Liver (tissue), 9 donors: Measurements from ENCODE around the gene PUS3. TPM values are rescaled to one million over a fixed set of nuclear protein-coding genes. Genes with fewer than 3 reads are reported as not detected.

Experiments
- DNase-seq: peaks from one replicate; pipeline ENCODE4 v3.0.0-alpha.2; 2017; ENCODE audit warnings: low spot score
- H3K27ac ChIP-seq, 2 donors: one replicate each; pipeline ENCODE4 v1.7.0; 2013; ENCODE audit warnings: inconsistent platforms in 2 of 2, low read length in 2 of 2, control low read depth in 1 of 2, low read depth in 1 of 2, mild to moderate bottlenecking in 1 of 2
- H3K27me3 ChIP-seq, 4 donors: one replicate each; pipeline versions ENCODE4 v1.6.1 to v1.7.0; 2013; ENCODE audit warnings: low read length in 3 of 4, inconsistent platforms in 1 of 4, mild to moderate bottlenecking in 1 of 4, moderate library complexity in 1 of 4; ENCODE audit not compliant: control insufficient read depth in 4 of 4, insufficient read depth in 4 of 4
- H3K36me3 ChIP-seq, 4 donors: one replicate each; pipeline versions ENCODE4 v1.6.1 to v1.7.0; 2013; ENCODE audit warnings: low read length in 3 of 4, mild to moderate bottlenecking in 3 of 4, low read depth in 1 of 4, moderate library complexity in 1 of 4; ENCODE audit not compliant: control insufficient read depth in 4 of 4, insufficient read depth in 3 of 4
- H3K4me1 ChIP-seq, 4 donors: one replicate each; pipeline versions ENCODE4 v1.6.1 to v1.7.0; 2013; ENCODE audit warnings: low read length in 3 of 4, mild to moderate bottlenecking in 3 of 4, moderate library complexity in 1 of 4; ENCODE audit not compliant: control insufficient read depth in 4 of 4, insufficient read depth in 4 of 4
- H3K4me3 ChIP-seq, 3 donors: one replicate each; pipeline versions ENCODE4 v1.6.1 to v1.7.0; 2013; ENCODE audit warnings: low read length in 3 of 3, control low read depth in 1 of 3, low read depth in 1 of 3, mild to moderate bottlenecking in 1 of 3
- H3K9ac ChIP-seq, 2 donors: one replicate each; pipeline ENCODE4 v1.7.0; 2013; ENCODE audit warnings: low read length in 2 of 2, mild to moderate bottlenecking in 2 of 2, moderate library complexity in 2 of 2, control low read depth in 1 of 2, low read depth in 1 of 2
- H3K9me3 ChIP-seq, 4 donors: one replicate each; pipeline versions ENCODE4 v1.6.1 to v1.7.0; 2013; ENCODE audit warnings: low read length in 3 of 4; ENCODE audit not compliant: control insufficient read depth in 4 of 4
- ATF3 ChIP-seq: IDR thresholded peaks from 2 replicates; pipeline ENCODE4 v1.6.1; 2016; ENCODE audit warnings: antibody characterized with exemption
- CTCF ChIP-seq: fragments of 150-350 bp; IDR thresholded peaks from 2 replicates; pipeline ENCODE4 v1.5.1; 2017; ENCODE audit warnings: improper control_type of control experiment, low read depth, low read length; ENCODE audit not compliant: missing input control
- EGR1 ChIP-seq, 2 donors: IDR thresholded peaks; 2 replicates each; pipeline ENCODE4 v1.6.1; 2016 to 2018; ENCODE audit warnings: antibody characterized with exemption in 2 of 2, low read depth in 2 of 2
- FOXA1 ChIP-seq: IDR thresholded peaks from 2 replicates; pipeline ENCODE4 v1.6.1; 2016; ENCODE audit warnings: antibody characterized with exemption
- FOXA2 ChIP-seq: IDR thresholded peaks from 2 replicates; pipeline ENCODE4 v1.6.1; 2016; ENCODE audit warnings: antibody characterized with exemption
- GABPA ChIP-seq, 2 donors: IDR thresholded peaks in 1 of 2; conservative IDR thresholded peaks in 1 of 2; 2 replicates each; pipeline ENCODE4 v1.6.1; 2016; ENCODE audit warnings: antibody characterized with exemption in 2 of 2, mild to moderate bottlenecking in 1 of 2, moderate library complexity in 1 of 2
- HNF4A ChIP-seq, 2 donors: conservative IDR thresholded peaks; 2 replicates each; pipeline ENCODE4 v1.6.1; 2016; ENCODE audit warnings: antibody characterized with exemption in 2 of 2, mild to moderate bottlenecking in 2 of 2
- HNF4G ChIP-seq: IDR thresholded peaks from 2 replicates; pipeline ENCODE4 v1.6.1; 2016; ENCODE audit warnings: antibody characterized with exemption
- JUND ChIP-seq, 2 donors: IDR thresholded peaks; 2 replicates each; pipeline ENCODE4 v1.6.1; 2016; ENCODE audit warnings: antibody characterized with exemption in 2 of 2
- NR2F2 ChIP-seq: IDR thresholded peaks from 2 replicates; pipeline ENCODE4 v1.6.1; 2016; ENCODE audit warnings: antibody characterized with exemption
- RAD21 ChIP-seq, 2 donors: IDR thresholded peaks; 2 replicates each; pipeline ENCODE4 v1.6.1; 2016; ENCODE audit warnings: antibody characterized with exemption in 2 of 2, mild to moderate bottlenecking in 2 of 2
- REST ChIP-seq: IDR thresholded peaks from 2 replicates; pipeline ENCODE4 v1.6.1; 2016; ENCODE audit warnings: antibody characterized with exemption, mild to moderate bottlenecking
- RXRA ChIP-seq, 2 donors: IDR thresholded peaks; 2 replicates each; pipeline ENCODE4 v1.6.1; 2017 to 2018; ENCODE audit warnings: antibody characterized with exemption in 2 of 2, mild to moderate bottlenecking in 1 of 2
- SP1 ChIP-seq: IDR thresholded peaks from 2 replicates; pipeline ENCODE4 v1.6.1; 2018; ENCODE audit warnings: antibody characterized with exemption, mild to moderate bottlenecking
- YY1 ChIP-seq: IDR thresholded peaks from 2 replicates; pipeline ENCODE4 v1.6.1; 2016; ENCODE audit warnings: antibody characterized with exemption, mild to moderate bottlenecking
- ZBTB33 ChIP-seq: IDR thresholded peaks from 2 replicates; pipeline ENCODE4 v1.6.1; 2016; ENCODE audit warnings: antibody characterized with exemption
- WGBS: extraction: QIAGEN DNeasy Blood & Tissue Kit; methylation state at CpG from one replicate; pipeline ENCODE4 v1.1.7; 2013; 5-methylcytosine and 5-hydroxymethylcytosine counted together
- polyA plus RNA-seq, 2 donors: library from polyadenylated mRNA; stranded (reverse) in 1 of 2; unstranded in 1 of 2; fragments of 200-250 nt in 1 of 2; fragments of >200 nt in 1 of 2; fragmentation: Nextera tagmentation in 1 of 2; extraction: Ambion mirVana in 1 of 2; gene quantifications; one replicate each; pipeline versions ENCODE4 v1.2.1 to v1.2.3, GENCODE V29; 2013 to 2015
- total RNA-seq, 2 donors: library from RNA; depleted of rRNA; stranded (reverse); fragments of >200 nt; gene quantifications; one replicate each; pipeline ENCODE4 v1.2.3, GENCODE V29; 2014
- TF ChIP-seq, protein P1 (sequence below): IDR thresholded peaks from 2 replicates; pipeline ENCODE4 v1.6.1; 2016; ENCODE audit warnings: antibody characterized with exemption
- donor health status: healthy.
- donor health status: healthy.
- donor health status: healthy.
- donor health status: healthy.
- donor health status: healthy.

The PUS3 gene
- total and polyA plus RNA-seq, 4 donors, result 15.5 to 22.2 (median 17.1) TPM

GRCh38 chr11:125904678-125905077 is 1.7 kb upstream of the PUS3 start:
- WGBS, result 58% methylated on average over 11 of the region's 11 CpGs
- no peak for DNase-seq

More at GRCh38 chr11:125904678-125905077, 1.7 kb upstream of the PUS3 start:
- H3K9me3 ChIP-seq, result no peaks in the 10 kb centered on the region
- peak overlapping the region in 1 of 3 donors; percentile 74 for H3K4me3 ChIP-seq
- no peak overlapping the region for H3K27ac ChIP-seq
- no peak overlapping the region for H3K9ac ChIP-seq
- no peaks in the 10 kb centered on the region for H3K27me3 ChIP-seq
- TF ChIP-seq GABPA (IDR thresholded peaks at IDR 0.05 in 1 of 2, conservative IDR thresholded peaks at IDR 0.05 in 1 of 2) (no peak), JUND (IDR thresholded peaks at IDR 0.05) (no peak), YY1 (no peak), ZBTB33 (no peak), RAD21 (IDR thresholded peaks at IDR 0.05) (no peak), EGR1 (IDR thresholded peaks at IDR 0.05; ENCODE audit: low read depth in 2 of 2) (no peak), RXRA (IDR thresholded peaks at IDR 0.05) (no peak), HNF4G (no peak), HNF4A (conservative IDR thresholded peaks at IDR 0.05) (no peak), NR2F2 (no peak), SP1 (no peak), REST (no peak), CTCF (no peak), FOXA1 (no peak), FOXA2 (no peak), ATF3 (no peak)
- TF ChIP-seq, protein P1, sequence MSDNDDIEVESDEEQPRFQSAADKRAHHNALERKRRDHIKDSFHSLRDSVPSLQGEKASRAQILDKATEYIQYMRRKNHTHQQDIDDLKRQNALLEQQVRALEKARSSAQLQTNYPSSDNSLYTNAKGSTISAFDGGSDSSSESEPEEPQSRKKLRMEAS, result no peak
- H3K4me1 ChIP-seq, result peaks cover 7 to 23% (median 12%) of the 10 kb centered on the region in 4 donors
- H3K36me3 ChIP-seq, result peaks cover 0 to 7% (median 3%) of the 10 kb centered on the region in 4 donors
